ENCODE data around the gene DYNC1I2.

- TF ChIP-seq POLR2A (IDR thresholded peaks at IDR 0.05; ENCODE audit: low read depth, low read length) (no peak), POLR2AphosphoS5 (IDR thresholded peaks at IDR 0.05; ENCODE audit: low read depth, low read length) (no peak), TAF1 (IDR thresholded peaks at IDR 0.05; ENCODE audit: borderline replicate concordance, low read depth, low read length) (no peak)
Observed at GRCh38 chr2:171763602-171764001, 76.3 kb downstream of the DYNC1I2 start.
